Cardiac septum (tissue), 1 donor: Measurements from ENCODE around the gene FOLR1. TPM values are rescaled to one million over a fixed set of nuclear protein-coding genes. Genes with fewer than 3 reads are reported as not detected.

Experiments
- DNase-seq: peaks from one replicate; pipeline ENCODE4 v3.0.0-alpha.2; 2020; ENCODE audit warnings: low spot score
- intact Hi-C: fragments of 100-400 bp; cut with DNase I; formaldehyde crosslinking; loops from one replicate; pipeline ENCODE4 v1.14.0; 2022
- total RNA-seq: library from RNA; stranded (reverse); fragmentation: NEBNext Ultra II Directional; extraction: Animal tissue kit (Norgen Biotek cat#: 25700); gene quantifications from one replicate; pipeline ENCODE4 v1.2.1, GENCODE V29; 2021
- donor health status: DM: no; HTN: no; CAD: no.

Gene FOLR1
- total RNA-seq, 1 donor from 2014 or later: 0.22 TPM

GRCh38 chr11:72231396-72232259 lies 39.7 kb downstream of the FOLR1 start:
- intact Hi-C loops: no loop called here

DNA sequence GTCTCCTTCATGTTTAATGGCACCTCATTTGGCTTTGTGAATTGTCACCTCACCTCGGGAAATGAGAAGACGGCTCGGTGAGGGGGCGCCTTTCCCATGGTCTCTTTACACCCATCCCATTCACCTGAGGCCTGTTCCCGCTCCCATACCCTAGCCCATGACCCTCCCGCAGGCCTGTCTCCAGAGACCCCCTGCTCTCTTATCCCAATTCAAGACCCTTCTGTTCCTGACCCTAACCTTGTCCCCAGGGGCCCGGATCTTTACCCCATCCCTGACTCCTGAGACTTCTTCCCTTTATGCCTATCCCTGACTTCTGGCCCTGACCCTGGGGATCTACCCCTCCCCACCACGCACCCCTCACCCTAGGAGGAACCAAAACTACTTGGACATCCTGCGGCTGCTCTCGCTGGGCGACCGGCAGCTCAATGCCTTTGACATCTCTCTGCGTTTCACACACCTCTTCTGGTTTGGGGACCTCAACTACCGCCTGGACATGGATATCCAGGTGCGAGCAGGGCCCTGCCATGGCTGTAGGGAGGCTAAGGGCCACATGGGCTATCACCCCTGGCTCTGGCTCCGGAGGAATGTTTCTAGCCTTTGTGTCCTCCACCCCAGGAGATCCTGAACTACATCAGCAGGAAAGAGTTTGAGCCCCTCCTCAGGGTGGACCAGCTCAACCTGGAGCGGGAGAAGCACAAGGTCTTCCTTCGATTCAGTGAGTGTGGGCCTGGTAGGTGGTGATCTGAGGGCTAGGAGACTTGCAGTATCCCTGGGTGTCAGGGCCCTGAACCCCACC lies 40.5 kb downstream of the FOLR1 start:
- intact Hi-C loops: no loop called here
- DNase-seq: no peak

More at GRCh38 chr11:72231396-72232259, 39.7 kb downstream of the FOLR1 start:
- DNase-seq: no peak

GRCh38 chr11:72233056-72233772 lies 41.3 kb downstream of the FOLR1 start:
- intact Hi-C loops: no loop called here
- no peak for DNase-seq

DNA sequence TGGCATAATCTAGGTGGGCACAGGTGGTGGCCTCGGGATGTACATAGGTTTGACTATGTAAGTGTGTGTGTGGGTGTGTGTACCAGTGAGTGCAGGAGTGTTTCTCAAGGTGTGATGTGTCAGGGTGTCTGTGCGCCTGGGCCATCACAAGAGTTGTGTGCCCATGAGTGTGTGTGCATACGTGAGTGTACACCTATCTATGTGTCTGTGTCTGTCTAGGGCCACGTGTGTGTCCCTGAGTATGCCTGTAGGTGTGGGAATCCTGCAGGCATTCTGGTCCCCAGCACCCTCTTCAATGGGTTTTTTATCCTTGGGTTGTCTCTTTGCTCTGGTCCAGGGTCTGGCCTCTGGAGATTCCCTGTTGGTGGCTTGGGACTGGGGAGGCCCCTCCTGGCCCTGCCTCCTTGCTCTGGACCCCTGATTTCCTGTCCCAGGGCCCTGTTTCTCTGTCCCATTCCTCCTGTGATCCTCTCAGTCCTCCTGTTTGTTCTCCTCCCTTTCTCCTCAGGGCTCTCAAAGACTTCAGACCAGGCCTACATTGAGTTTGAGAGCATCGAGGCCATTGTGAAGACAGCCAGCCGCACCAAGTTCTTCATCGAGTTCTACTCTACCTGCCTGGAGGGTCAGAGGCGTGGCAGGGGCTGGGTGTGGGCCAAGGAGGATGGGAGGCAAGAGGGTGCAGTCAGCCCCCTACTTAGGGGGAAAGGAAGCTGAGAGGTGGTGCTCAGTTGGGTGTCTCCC lies 42.0 kb downstream of the FOLR1 start:
- intact Hi-C loops: no loop called here
- DNase-seq: no peak

DNA sequence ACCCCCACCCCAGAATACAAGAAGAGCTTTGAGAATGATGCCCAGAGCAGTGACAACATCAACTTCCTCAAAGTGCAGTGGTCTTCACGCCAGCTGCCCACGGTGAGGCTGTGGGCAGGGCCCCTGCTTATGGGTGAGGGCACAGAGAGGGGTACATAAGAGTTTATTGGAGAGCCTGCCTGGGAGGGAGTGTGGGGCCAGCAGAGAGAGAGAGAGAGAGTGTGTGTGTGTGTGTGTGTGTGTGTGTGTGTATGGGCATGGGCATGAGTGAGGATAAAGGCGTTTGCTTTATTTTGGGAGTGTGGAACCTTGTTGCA lies 42.5 kb downstream of the FOLR1 start:
- DNase-seq: no peak
- intact Hi-C loops: no loop called here

DNA sequence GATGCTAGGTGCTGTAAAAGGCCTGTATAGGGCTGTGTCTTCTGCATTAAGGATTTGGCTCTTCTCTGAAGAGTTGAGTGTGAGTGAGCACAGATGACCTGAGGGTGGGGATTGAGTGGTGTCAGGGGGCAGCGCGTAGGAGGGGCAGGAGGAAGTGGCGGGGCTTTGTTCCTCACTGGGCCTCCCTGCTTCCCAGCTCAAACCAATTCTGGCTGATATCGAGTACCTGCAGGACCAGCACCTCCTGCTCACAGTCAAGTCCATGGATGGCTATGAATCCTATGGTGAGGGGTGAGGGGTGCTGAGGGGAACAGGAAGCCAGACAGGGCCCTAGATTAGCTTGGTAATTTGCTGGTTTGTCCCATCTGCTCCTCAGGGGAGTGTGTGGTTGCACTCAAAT lies 43.0 kb downstream of the FOLR1 start:
- intact Hi-C loops: loop anchor here (5.0 kb wide), 2 partner anchors 177 to 197 kb away; partner anchors contain the start of gene CLPB
- no peak for DNase-seq

- DNase-seq: no peak
- intact Hi-C loops: loop anchor here (5.0 kb wide), 2 partner anchors 177 to 197 kb away; partner anchors contain the start of gene CLPB
These were observed 43.6 kb downstream of the FOLR1 start for GRCh38 chr11:72235351-72236057.

- intact Hi-C loops: loop anchor here (5.0 kb wide), 2 partner anchors 176 to 196 kb away; partner anchors contain the start of gene CLPB
- no peak for DNase-seq
These were observed 44.2 kb downstream of the FOLR1 start for GRCh38 chr11:72236083-72236697.

DNA sequence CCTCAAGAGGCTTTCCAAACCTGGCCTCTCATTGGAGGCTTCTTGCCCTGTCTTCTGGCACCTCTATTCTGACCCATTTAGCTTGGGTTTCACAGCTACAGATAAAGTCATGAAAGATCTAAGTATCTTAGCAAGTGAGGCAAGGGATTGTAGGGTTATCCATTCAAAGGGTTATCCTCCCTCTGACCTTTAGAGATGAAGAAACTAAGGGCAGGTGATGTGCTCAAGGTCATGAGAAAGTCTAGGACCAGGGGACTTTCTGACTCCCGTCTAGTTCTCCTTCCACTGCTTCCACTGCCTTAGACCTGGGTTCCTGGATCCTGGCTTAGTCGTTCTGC lies 44.8 kb downstream of the FOLR1 start:
- no peak for DNase-seq
- intact Hi-C loops: loop anchor here (5.0 kb wide), 2 partner anchors 176 to 196 kb away; partner anchors contain the start of gene CLPB

- no peak for DNase-seq
- intact Hi-C loops: loop anchor here (5.0 kb wide), 2 partner anchors 175 to 195 kb away; partner anchors contain the start of gene CLPB
These were observed 45.4 kb downstream of the FOLR1 start for GRCh38 chr11:72237112-72237931.

DNA sequence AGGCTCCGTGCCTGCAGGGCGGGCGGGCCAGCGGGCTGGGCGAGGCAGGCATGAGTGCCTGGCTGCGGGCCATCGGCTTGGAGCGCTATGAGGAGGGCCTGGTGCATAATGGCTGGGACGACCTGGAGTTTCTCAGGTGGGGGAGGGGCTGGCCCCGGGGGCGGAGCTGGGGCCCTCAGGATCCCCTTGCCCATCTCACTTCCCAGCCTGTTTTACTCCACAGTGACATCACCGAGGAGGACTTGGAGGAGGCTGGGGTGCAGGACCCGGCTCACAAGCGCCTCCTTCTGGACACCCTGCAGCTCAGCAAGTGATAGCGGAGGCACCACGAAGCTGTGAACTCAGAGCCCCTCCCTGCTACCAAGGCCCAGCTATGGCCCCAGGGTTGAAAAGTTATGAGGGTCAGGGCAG lies 46.1 kb downstream of the FOLR1 start:
- intact Hi-C loops: loop anchor here (5.0 kb wide), 2 partner anchors 174 to 194 kb away; partner anchors contain the start of gene CLPB
- no peak for DNase-seq

GRCh38 chr11:72238492-72239312 lies 46.8 kb downstream of the FOLR1 start:
- no peak for DNase-seq
- intact Hi-C loops: loop anchor here (1.0 to 5.0 kb wide), 3 partner anchors 14 to 194 kb away; partner anchors contain the start of genes CLPB and INPPL1

GRCh38 chr11:72239313-72239848 lies 47.4 kb downstream of the FOLR1 start:
- DNase-seq: no peak
- intact Hi-C loops: loop anchor here (1.0 to 5.0 kb wide), 3 partner anchors 15 to 193 kb away; partner anchors contain the start of genes CLPB and INPPL1

DNA sequence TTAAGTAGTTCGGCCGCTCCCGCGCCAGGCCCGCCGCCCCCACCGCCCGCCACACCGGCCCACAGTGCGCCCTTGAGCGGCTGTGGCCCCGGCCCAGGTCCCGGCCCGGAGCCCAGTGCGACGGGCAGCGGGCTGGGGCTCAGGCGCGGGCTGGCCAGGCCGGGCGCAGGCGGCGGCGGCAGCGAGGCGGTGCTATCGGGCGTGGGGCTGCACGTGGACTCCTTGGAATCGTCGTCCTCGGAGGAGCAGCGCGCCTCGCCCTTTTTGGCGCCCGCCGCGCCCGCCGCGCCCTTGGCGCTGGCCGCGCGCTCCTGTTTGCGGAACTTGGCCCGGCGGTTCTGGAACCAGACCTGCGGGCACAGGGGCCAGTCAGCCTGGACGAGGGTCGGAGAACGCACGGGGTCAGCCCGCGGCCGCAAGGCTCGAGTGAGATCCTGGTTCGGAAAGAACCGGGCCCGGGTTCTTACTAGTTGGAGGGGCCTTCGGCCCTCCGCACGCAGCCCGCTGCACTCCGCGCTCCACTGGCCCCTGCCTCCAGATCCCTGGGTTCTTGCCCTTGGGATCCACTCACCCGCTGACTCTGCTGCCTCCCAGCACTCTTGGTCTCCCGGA lies 48.0 kb downstream of the FOLR1 start:
- intact Hi-C loops: loop anchor here (1.0 to 5.0 kb wide), 3 partner anchors 16 to 192 kb away; partner anchors contain the start of genes CLPB and INPPL1
- no peak for DNase-seq

DNA sequence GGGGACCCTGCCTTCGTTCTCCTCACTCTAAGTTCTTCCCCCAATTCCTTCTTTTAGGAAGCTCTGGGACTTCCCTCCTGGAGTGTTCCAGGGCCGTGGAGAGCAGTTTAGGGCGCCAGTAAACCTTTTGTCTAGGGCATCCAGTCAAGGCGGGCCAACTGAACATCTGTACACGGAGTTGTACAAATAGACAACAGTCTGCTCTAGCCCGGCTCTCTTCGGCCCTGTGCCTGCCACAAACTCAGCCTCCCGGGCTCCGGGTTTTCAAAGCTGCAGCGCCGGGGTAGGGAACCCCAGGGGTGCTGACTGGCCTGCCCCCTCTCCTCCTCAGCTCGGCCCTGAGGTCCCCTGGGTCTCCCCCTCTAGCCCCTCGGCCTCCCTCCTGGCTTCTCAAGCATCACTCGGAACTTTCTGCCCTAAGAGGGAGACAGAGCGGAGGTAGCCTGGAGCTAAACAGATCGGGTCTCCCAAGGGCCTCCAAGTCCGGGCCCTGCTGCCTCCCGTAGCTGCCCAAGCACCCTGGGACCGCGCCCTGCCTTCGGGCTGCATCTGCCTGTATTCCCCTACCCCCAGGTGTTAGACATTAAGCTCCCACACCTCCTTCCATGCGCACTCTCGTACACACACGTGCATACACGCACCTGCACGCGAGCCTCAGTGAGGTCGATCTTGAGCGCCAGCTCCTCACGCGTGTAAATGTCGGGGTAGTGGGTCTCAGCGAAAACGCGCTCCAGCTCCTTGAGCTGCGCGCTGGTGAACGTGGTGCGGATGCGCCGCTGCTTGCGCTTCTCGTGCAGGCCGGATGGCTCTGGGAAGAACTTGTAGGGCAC lies 48.7 kb downstream of the FOLR1 start:
- DNase-seq: no peak
- intact Hi-C loops: no loop called here
